SJCRH30 (cell line): Measurements from ENCODE around the gene ADAM15. TPM values are rescaled to one million over a fixed set of nuclear protein-coding genes. Genes with fewer than 3 reads are reported as not detected.

Experiments
- DNase-seq, 2 experiments: peaks; one replicate each; pipeline ENCODE4 v3.0.0-alpha.2; 2015 to 2020
- H3K27ac ChIP-seq: fragments of 250-450 bp; sonication (Bioruptor Pico); 2 replicates; pipeline ENCODE4 v1.5.1; 2020; ENCODE audit warnings: mild to moderate bottlenecking, moderate library complexity
- H3K27me3 ChIP-seq: fragments of 250-450 bp; sonication (Bioruptor Pico); 2 replicates; pipeline ENCODE4 v1.5.1; 2020; ENCODE audit warnings: mild to moderate bottlenecking, moderate library complexity
- H3K36me3 ChIP-seq: fragments of 250-450 bp; sonication (Bioruptor Pico); 2 replicates; pipeline ENCODE4 v1.5.1; 2020; ENCODE audit warnings: mild to moderate bottlenecking, moderate library complexity
- H3K4me1 ChIP-seq: fragments of 250-450 bp; sonication (Bioruptor Pico); 2 replicates; pipeline ENCODE4 v1.5.1; 2020; ENCODE audit warnings: mild to moderate bottlenecking, moderate library complexity
- H3K4me3 ChIP-seq: fragments of 250-450 bp; sonication (Bioruptor Pico); 2 replicates; pipeline ENCODE4 v1.5.1; 2020; ENCODE audit warnings: mild to moderate bottlenecking, moderate library complexity
- H3K9me3 ChIP-seq: fragments of 250-450 bp; sonication (Bioruptor Pico); replicated peaks from 2 replicates; pipeline ENCODE4 v1.5.1; 2020; ENCODE audit warnings: mild to moderate bottlenecking, moderate library complexity
- total RNA-seq: library from RNA; depleted of rRNA; stranded (reverse); fragments of >200 nt; shearing (Covaris generic); gene quantifications from 2 replicates; pipeline ENCODE4 v1.2.3, GENCODE V29; 2014

Gene ADAM15
- total RNA-seq, 1 experiment from 2014 or later = 16.9 TPM

DNA sequence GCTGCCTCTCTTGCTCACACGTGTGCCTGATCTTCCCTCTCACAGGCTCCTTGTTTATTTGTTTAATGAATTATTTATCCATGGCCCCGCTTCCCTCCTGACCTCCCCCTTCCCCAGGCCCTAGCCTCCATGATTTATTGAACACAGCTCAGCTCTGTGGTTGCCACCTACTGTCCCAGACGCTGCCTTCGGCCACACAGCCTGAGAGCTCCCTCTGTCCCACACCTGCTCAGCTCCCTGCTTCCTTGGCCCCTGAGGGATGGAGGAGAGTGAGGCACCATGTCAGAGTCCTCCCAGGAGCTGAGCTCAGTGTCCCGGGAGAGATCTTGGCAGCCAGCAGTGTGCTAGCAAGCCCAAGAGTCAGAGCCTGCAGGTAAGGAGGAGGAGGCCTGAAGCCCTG, 24.4 kb downstream of the ADAM15 start:
- peaks cover 13% of the 10 kb centered on the region for H3K27me3 ChIP-seq
- no peaks in the 10 kb centered on the region for H3K9me3 ChIP-seq
- no peaks in the 10 kb centered on the region for H3K36me3 ChIP-seq
- no peak overlapping the region for H3K27ac ChIP-seq
- H3K4me1 ChIP-seq = peaks cover 22% of the 10 kb centered on the region
- H3K4me3 ChIP-seq = no peak overlapping the region
- DNase-seq = peak; percentile 59 to 80

- Histone ChIP-seq H3K27me3 (peaks cover 21% of the 10 kb centered on the region), H3K4me1 (peaks cover 22% of the 10 kb centered on the region), H3K36me3 (no peaks in the 10 kb centered on the region), H3K4me3 (no peak overlapping the region), H3K9me3 (no peaks in the 10 kb centered on the region), H3K27ac (no peak overlapping the region)
- no peak for DNase-seq
Measured at GRCh38 chr1:155076371-155076770, 25.3 kb downstream of the ADAM15 start.

- H3K27me3 ChIP-seq = peaks cover 25% of the 10 kb centered on the region
Measured at GRCh38 chr1:155077346-155077745, 26.2 kb downstream of the ADAM15 start.

DNA sequence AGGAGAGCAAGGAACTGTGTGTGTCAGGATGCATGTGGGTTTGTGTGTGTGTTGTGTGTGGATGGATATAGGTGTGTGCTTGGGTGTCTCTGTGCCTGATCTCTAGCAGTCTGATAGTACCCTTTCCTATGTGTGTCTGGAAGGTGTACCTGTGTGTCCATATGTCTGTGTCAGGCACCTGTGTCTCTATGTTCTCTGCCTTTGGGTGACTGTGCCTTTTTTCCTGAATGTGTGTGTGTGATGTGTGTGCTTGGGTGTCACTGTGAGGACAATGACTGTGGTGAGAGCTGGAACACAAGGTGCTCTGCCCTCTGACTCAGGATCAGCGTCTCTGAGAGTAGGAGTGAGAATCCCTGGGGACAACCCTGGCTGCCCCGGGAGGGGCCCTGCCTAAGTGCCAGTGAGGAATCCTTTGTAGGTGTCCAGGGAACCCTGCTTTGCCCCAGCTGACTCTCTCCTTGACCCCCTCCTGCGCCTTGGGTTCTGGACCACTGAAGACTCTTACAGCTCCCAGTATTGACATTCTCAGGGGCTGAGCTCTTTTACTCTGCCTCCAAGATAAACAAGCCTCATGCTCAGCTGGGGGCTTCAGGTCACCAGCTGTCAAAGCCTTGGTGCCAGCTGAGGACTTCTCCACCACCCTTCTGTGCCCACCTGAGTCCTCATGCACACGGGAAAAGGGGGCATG, 26.8 kb downstream of the ADAM15 start:
- peak overlapping the region; percentile 61; the same call in 1 of the 2 replicates for H3K4me3 ChIP-seq
- H3K36me3 ChIP-seq = no peaks in the 10 kb centered on the region
- H3K27ac ChIP-seq = no peak overlapping the region
- peaks cover 31% of the 10 kb centered on the region for H3K27me3 ChIP-seq
- DNase-seq = no peak
- H3K9me3 ChIP-seq = no peaks in the 10 kb centered on the region
- peaks cover 22% of the 10 kb centered on the region for H3K4me1 ChIP-seq

More at GRCh38 chr1:155077346-155077745, 26.2 kb downstream of the ADAM15 start:
- Histone ChIP-seq H3K36me3 (no peaks in the 10 kb centered on the region), H3K9me3 (no peaks in the 10 kb centered on the region), H3K4me3 (no peak overlapping the region), H3K4me1 (peaks cover 22% of the 10 kb centered on the region), H3K27ac (no peak overlapping the region)
- DNase-seq = no peak

DNA sequence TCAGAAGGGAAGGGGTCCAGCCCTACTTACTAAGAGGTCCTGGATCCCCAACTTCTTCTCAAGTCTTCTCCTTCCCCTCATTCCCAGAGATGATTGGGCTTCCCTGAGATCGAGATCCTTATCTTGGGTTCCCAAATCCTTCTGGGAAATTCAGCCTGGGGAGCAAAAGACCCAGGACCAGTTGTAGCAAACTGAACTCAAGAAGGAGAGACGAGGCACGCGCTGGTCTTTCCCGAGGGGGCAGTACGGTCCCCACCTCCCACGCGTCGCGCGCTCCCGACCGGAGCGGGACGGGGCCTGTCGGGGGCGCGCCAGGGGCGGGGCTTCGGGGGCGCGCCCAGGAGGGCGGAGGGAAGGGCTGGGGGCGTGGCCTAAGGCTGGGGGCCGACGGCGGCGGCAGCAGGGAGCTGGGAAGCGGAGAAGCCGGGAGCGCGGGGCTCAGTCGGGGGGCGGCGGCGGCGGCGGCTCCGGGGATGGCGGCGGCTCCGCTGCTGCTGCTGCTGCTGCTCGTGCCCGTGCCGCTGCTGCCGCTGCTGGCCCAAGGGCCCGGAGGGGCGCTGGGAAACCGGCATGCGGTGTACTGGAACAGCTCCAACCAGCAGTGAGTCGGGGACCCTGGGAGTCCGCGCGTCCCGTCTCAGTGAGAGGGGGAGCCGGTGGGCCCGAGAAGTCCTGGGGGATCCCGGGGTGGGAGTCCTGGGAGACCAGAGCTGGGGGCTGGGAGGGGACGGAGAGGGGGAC, 27.5 kb downstream of the ADAM15 start, which contains the start of gene EFNA3:
Gene EFNA3, plus strand, starts transcription at position 369 of the 741 bp plus-strand sequence. Its CDS starts 105 bp downstream, at position 474.
- peak; percentile 73 to 78 for DNase-seq
- H3K4me1 ChIP-seq = peaks cover 22% of the 10 kb centered on the region

DNA sequence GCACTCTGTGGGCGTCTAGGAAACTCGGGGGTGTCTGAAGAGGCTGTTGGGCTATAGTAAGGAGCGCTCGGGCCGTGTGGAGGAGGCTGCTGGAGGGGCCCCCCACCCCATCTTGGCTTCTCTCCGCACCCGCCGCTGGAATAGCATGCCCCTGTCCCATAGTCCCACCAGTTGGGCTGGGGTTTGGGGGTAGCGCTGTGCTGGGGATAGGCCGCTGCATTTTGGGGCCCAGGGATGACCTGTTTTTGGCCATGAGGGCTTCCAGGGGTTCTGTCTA, 28.0 kb downstream of the ADAM15 start:
- Histone ChIP-seq H3K4me3 (peak overlapping the region; percentile 61), H3K36me3 (no peaks in the 10 kb centered on the region), H3K9me3 (no peaks in the 10 kb centered on the region), H3K27me3 (peaks cover 34% of the 10 kb centered on the region), H3K4me1 (peaks cover 22% of the 10 kb centered on the region), H3K27ac (no peak overlapping the region)
- no peak for DNase-seq

More for the DNA sequence above, 27.5 kb downstream of the ADAM15 start, which contains the start of gene EFNA3:
- peak within 1 kb of the TSS; percentile 61 for H3K4me3 ChIP-seq
- H3K27me3 ChIP-seq = peaks cover 34% of the 10 kb centered on the region
- H3K36me3 ChIP-seq = no peaks in the 10 kb centered on the region
- H3K9me3 ChIP-seq = no peaks in the 10 kb centered on the region
- H3K27ac ChIP-seq = no peak within 1 kb of the TSS

DNA sequence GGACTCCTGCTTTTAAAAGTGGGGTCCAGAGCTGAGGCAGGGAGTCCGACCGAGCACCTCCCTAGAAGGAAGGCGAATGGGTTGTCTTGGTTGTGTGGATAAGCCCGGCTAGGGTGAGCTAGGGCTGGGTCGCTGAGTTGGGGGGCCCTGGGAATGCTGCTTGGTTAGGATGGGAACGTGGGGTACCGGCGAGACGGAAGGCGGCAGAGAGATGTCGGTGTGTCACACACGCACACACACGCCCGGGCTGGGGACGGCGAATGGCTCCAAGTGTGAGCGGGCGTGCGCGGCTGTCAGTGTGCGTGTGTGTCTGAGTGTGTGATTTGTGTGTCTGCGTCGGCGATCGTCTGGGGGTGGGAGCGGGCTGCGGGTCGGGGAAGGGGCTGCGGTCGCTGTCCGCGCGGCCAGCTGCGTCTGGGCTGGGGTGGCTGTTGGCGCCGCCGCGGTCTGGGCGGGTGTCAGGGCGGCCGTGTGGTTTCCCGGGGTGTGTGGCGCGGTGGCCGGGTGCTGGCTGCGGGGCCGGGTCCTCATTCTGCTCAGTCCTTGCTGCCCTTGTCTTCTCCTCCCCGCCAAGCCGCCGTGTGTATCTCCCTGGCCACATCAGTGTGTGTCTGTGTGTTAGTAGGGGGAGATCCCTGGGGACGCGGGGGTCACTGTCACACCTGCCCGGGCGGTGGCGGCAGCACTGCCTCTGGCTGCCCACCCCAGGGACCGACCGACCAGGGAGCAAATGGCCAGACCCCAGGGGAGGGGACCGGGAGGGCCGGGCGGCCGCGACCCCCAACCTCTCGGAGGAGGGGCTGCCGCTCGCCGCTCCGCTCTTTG, 28.6 kb downstream of the ADAM15 start:
- H3K4me1 ChIP-seq = peaks cover 22% of the 10 kb centered on the region
- peak in 1 of 2 experiments; percentile 48 for DNase-seq
- H3K27ac ChIP-seq = no peak overlapping the region
- H3K36me3 ChIP-seq = no peaks in the 10 kb centered on the region
- peak overlapping the region; percentile 61 for H3K4me3 ChIP-seq
- peaks cover 34% of the 10 kb centered on the region for H3K27me3 ChIP-seq
- H3K9me3 ChIP-seq = no peaks in the 10 kb centered on the region

GRCh38 chr1:155080312-155081228, 29.5 kb downstream of the ADAM15 start:
- Histone ChIP-seq H3K27me3 (peaks cover 34% of the 10 kb centered on the region), H3K9me3 (no peaks in the 10 kb centered on the region), H3K36me3 (no peaks in the 10 kb centered on the region), H3K27ac (no peak overlapping the region), H3K4me1 (peaks cover 15% of the 10 kb centered on the region), H3K4me3 (peak overlapping the region; percentile 61)
- DNase-seq = peak; percentile 68 to 75

- no peaks in the 10 kb centered on the region for H3K36me3 ChIP-seq
- H3K4me1 ChIP-seq = peaks cover 9% of the 10 kb centered on the region
- no peak overlapping the region for H3K4me3 ChIP-seq
- H3K27ac ChIP-seq = no peak overlapping the region
- no peaks in the 10 kb centered on the region for H3K9me3 ChIP-seq
- H3K27me3 ChIP-seq = peaks cover 34% of the 10 kb centered on the region
- DNase-seq = no peak
Measured at GRCh38 chr1:155081472-155082300, 30.6 kb downstream of the ADAM15 start.

- Histone ChIP-seq H3K27me3 (peaks cover 34% of the 10 kb centered on the region), H3K27ac (no peak overlapping the region), H3K36me3 (no peaks in the 10 kb centered on the region), H3K4me3 (no peak overlapping the region), H3K4me1 (peaks cover 9% of the 10 kb centered on the region), H3K9me3 (no peaks in the 10 kb centered on the region)
- no peak for DNase-seq
Measured at GRCh38 chr1:155082301-155083051, 31.4 kb downstream of the ADAM15 start.

GRCh38 chr1:155083052-155083541, 32.0 kb downstream of the ADAM15 start:
- Histone ChIP-seq H3K4me3 (no peak overlapping the region), H3K27ac (no peak overlapping the region), H3K4me1 (peaks cover 7% of the 10 kb centered on the region), H3K9me3 (no peaks in the 10 kb centered on the region), H3K27me3 (peaks cover 34% of the 10 kb centered on the region), H3K36me3 (no peaks in the 10 kb centered on the region)
- DNase-seq = no peak

- H3K4me3 ChIP-seq = peak overlapping the region; percentile 65
- peaks cover 33% of the 10 kb centered on the region for H3K27me3 ChIP-seq
- H3K4me1 ChIP-seq = peaks cover 4% of the 10 kb centered on the region; the same call in 1 of the 2 replicates
- no peaks in the 10 kb centered on the region for H3K9me3 ChIP-seq
- H3K27ac ChIP-seq = no peak overlapping the region
- H3K36me3 ChIP-seq = no peaks in the 10 kb centered on the region
- DNase-seq = peak in 1 of 2 experiments; percentile 44
Measured at GRCh38 chr1:155083865-155084721, 33.0 kb downstream of the ADAM15 start.
